ENCODE data around the gene ZNF331. TPM values are rescaled to one million over a fixed set of nuclear protein-coding genes. Genes with fewer than 3 reads are reported as not detected.

Gene ZNF331
- total RNA-seq, 1 experiment from 2014 or later, result 29.8 TPM

DNA sequence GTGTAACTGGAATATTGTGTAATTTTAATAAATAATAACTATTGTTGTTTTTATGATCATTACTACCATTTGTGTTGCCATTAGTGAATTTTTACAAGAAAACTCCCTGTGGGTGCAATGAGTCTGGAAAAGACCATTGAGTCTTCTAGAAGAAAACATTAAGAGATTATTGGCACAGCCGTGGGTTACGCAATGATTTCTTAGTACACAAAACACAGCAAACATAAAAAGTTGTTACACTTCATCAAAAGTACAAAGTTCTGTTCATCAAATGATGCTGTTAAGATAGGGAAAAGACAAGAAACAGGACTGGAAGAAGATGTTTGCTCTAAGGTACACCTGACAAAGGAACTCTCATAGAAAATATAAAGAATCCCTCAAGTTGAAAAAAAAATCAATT, 41.6 kb downstream of the ZNF331 start:
- no peak for TF ChIP-seq EZH2 (IDR thresholded peaks at IDR 0.05; ENCODE audit: borderline replicate concordance, low read depth, low read length, poor library complexity, severe bottlenecking)
- TF ChIP-seq, protein P1, sequence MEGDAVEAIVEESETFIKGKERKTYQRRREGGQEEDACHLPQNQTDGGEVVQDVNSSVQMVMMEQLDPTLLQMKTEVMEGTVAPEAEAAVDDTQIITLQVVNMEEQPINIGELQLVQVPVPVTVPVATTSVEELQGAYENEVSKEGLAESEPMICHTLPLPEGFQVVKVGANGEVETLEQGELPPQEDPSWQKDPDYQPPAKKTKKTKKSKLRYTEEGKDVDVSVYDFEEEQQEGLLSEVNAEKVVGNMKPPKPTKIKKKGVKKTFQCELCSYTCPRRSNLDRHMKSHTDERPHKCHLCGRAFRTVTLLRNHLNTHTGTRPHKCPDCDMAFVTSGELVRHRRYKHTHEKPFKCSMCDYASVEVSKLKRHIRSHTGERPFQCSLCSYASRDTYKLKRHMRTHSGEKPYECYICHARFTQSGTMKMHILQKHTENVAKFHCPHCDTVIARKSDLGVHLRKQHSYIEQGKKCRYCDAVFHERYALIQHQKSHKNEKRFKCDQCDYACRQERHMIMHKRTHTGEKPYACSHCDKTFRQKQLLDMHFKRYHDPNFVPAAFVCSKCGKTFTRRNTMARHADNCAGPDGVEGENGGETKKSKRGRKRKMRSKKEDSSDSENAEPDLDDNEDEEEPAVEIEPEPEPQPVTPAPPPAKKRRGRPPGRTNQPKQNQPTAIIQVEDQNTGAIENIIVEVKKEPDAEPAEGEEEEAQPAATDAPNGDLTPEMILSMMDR (conservative IDR thresholded peaks at IDR 0.05; ENCODE audit: low read depth, low read length), result no peak
- no peak overlapping the region for H3K27ac ChIP-seq (ENCODE audit: low read depth, low read length, poor library complexity, severe bottlenecking)
- H3K27me3 ChIP-seq (replicated peaks; ENCODE audit: insufficient read depth, low read depth, low read length, poor library complexity), result no peaks in the 10 kb centered on the region
- DNase-seq (ENCODE audit: low spot score), result no peak
- H3K4me1 ChIP-seq (ENCODE audit: insufficient read depth, low read length, poor library complexity, severe bottlenecking), result no peaks in the 10 kb centered on the region
- intact Hi-C loops (cut with micrococcal nuclease; ENCODE audit: unreplicated experiment), result no loop called here
- H3K4me3 ChIP-seq (ENCODE audit: low read depth, low read length, poor library complexity, severe bottlenecking), result no peak overlapping the region
- BruUV-seq (replicated peaks), result no TSS peak
- H3K9me3 ChIP-seq (ENCODE audit: low read depth, low read length, poor library complexity, severe bottlenecking), result peaks cover 32% of the 10 kb centered on the region
- peaks cover 32% of the 10 kb centered on the region for H3K36me3 ChIP-seq (ENCODE audit: insufficient read depth, low read length, poor library complexity, severe bottlenecking)
- ChIA-PET POLR2A (ENCODE audit: low non-redundant PET) (no interaction called here), CTCF (no interaction called here)

DNA sequence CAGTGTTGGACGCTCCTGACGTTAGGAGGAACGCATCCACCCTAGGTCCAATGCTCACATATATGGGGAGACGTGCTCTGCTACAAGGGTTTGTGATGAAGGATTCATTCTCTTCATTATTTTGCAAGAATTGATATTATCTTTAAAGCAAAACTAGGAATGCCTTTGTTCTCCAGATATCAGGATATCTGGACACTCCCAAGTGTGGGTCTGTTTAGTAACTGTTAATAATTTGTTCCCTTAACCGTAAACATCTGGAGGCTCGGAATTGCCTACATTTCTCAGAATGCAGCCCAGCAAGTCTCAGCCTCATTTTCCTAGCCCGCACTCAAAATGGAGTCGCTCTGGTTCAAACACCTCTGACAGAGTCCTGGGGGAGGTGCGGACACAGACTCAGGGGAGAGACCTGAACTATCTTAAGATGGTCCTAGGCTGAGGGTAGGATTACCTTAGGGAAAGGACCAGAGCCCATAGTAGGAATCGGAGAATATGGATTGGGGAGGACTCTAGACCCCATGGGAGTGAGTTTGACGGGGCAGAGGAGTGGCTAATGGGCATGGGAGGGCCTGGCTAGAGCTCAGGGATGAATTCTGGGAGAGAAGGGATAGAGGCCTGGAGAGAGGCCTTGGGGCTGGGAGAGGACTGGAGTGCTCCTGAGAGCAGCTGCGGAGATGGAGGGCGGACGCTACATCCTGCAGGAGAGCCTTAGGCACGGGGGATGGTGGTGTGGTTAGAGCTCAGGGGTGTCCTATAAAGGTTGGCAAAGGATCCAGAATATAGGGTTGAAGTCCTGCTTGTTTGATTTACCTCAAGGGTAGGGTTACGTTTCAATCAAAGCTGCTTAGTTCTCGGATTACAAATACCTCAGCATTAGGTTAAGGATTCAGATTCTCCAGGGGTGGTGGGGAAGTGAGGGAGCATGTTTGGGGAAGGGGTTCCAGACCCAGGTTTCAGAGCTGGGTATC, 43.2 kb downstream of the ZNF331 start:
- ChIA-PET CTCF (no interaction called here), POLR2A (ENCODE audit: low non-redundant PET) (no interaction called here)
- no peak overlapping the region for H3K4me3 ChIP-seq (ENCODE audit: low read depth, low read length, poor library complexity, severe bottlenecking)
- no peaks in the 10 kb centered on the region for H3K27me3 ChIP-seq (replicated peaks; ENCODE audit: insufficient read depth, low read depth, low read length, poor library complexity)
- H3K9me3 ChIP-seq (ENCODE audit: low read depth, low read length, poor library complexity, severe bottlenecking), result peaks cover 29% of the 10 kb centered on the region
- no TSS peak for BruUV-seq (replicated peaks)
- peaks cover 28% of the 10 kb centered on the region for H3K36me3 ChIP-seq (ENCODE audit: insufficient read depth, low read length, poor library complexity, severe bottlenecking)
- no peaks in the 10 kb centered on the region for H3K4me1 ChIP-seq (ENCODE audit: insufficient read depth, low read length, poor library complexity, severe bottlenecking)
- DNase-seq (ENCODE audit: low spot score), result no peak
- intact Hi-C loops (cut with micrococcal nuclease; ENCODE audit: unreplicated experiment), result no loop called here
- no peak overlapping the region for H3K27ac ChIP-seq (ENCODE audit: low read depth, low read length, poor library complexity, severe bottlenecking)
- TF ChIP-seq, protein P1 (conservative IDR thresholded peaks at IDR 0.05; ENCODE audit: low read depth, low read length), result no peak
- no peak for TF ChIP-seq EZH2 (IDR thresholded peaks at IDR 0.05; ENCODE audit: borderline replicate concordance, low read depth, low read length, poor library complexity, severe bottlenecking)

DNA sequence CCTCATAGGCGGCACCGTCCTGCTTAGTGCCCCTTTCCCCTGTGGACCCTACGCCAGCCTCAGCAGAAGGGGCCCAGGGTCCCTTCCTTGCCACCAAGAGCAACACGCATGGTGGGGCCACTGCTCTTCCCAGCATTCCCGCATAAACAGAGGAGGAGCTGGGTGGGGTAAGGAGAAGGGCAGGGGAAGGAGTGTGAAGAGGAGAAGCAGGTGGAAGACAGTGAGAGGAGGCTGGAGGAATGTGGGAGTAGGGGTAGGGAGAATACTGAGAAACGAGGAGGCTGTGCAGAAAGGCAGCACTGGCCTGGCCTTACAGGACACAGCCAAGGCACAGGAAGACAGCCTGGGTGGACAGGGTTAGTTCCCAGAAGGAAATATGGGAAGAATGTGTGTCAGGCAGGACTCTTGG, 43.9 kb downstream of the ZNF331 start:
- DNase-seq (ENCODE audit: low spot score), result no peak
- ChIA-PET CTCF (no interaction called here), POLR2A (ENCODE audit: low non-redundant PET) (interaction anchor here (0.6 kb wide), 1 partner anchor 25 kb away, joined by 4 read pairs; no protein-coding TSS in a partner anchor)
- intact Hi-C loops (cut with micrococcal nuclease; ENCODE audit: unreplicated experiment), result no loop called here
- peaks cover 21% of the 10 kb centered on the region for H3K36me3 ChIP-seq (ENCODE audit: insufficient read depth, low read length, poor library complexity, severe bottlenecking)
- no peaks in the 10 kb centered on the region for H3K27me3 ChIP-seq (replicated peaks; ENCODE audit: insufficient read depth, low read depth, low read length, poor library complexity)
- H3K9me3 ChIP-seq (ENCODE audit: low read depth, low read length, poor library complexity, severe bottlenecking), result peaks cover 22% of the 10 kb centered on the region
- H3K4me1 ChIP-seq (ENCODE audit: insufficient read depth, low read length, poor library complexity, severe bottlenecking), result no peaks in the 10 kb centered on the region
- TF ChIP-seq, protein P1 (conservative IDR thresholded peaks at IDR 0.05; ENCODE audit: low read depth, low read length), result no peak
- TF ChIP-seq EZH2 (IDR thresholded peaks at IDR 0.05; ENCODE audit: borderline replicate concordance, low read depth, low read length, poor library complexity, severe bottlenecking), result no peak
- BruUV-seq (replicated peaks), result no TSS peak
- H3K27ac ChIP-seq (ENCODE audit: low read depth, low read length, poor library complexity, severe bottlenecking), result no peak overlapping the region
- no peak overlapping the region for H3K4me3 ChIP-seq (ENCODE audit: low read depth, low read length, poor library complexity, severe bottlenecking)
